ENCODE measurements around the gene PTGDS. TPM values are rescaled to one million over a fixed set of nuclear protein-coding genes. Genes with fewer than 3 reads are reported as not detected.

The PTGDS gene
- total RNA-seq, 1 experiment from 2014 or later: 3.6 TPM

DNA sequence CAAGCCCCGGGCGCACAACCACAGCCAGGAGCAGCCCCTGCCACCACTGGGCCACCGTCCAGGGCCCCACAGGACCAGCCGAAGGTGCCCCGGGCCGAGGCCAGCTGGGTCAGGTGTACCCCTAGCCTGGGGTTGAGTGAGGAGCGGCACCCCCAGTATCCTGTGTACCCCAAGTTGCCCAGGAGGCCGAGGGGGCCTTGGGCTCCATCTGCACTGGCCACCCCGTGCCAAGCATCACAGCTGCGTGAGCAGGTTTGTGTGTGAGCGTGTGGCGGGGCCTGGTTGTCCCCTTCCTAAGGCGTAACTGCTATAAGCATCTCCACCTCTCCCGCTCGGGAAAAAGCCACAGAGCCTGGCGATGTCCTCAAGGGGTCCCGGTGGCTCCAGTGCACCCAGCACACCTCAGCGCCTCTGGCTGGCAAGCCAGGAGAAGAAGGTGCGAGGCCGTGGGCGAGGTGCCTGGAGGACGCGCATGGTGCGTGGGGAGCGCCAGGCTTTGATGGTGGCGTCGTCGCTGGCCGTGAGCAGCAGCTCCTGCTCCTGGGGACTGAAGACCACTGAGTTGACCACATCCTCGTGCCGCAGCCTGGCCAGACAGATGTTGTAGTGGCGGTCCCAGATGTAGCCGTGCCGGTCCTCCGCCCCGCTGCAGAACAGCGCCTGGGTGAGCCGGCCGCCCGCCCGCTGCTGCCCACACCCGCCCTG, 36.6 kb upstream of the PTGDS start:
- Histone ChIP-seq H3K79me1 (ENCODE audit: insufficient read depth, low read depth, low read length, poor library complexity, severe bottlenecking) (no peaks in the 10 kb centered on the region), H3K4me1 (ENCODE audit: insufficient read depth, low read length) (no peaks in the 10 kb centered on the region), H2AFZ (ENCODE audit: low read length) (no peak overlapping the region), H3K18ac (ENCODE audit: insufficient read length, low read depth, low read length) (no peak overlapping the region), H2BK5ac (ENCODE audit: insufficient read length, low read length) (no peak overlapping the region), H4K8ac (replicated peaks; ENCODE audit: insufficient read length, low read depth, low read length) (no peak overlapping the region), H3K9ac (ENCODE audit: extremely low read depth, insufficient read length, low read length) (no peak overlapping the region), H4K91ac (ENCODE audit: insufficient read length, low read depth, low read length) (no peak overlapping the region), H3K79me2 (ENCODE audit: insufficient read depth, low read length) (no peaks in the 10 kb centered on the region), H3K4me2 (ENCODE audit: insufficient read depth, insufficient read length, low read length) (no peak overlapping the region), H4K5ac (ENCODE audit: insufficient read length, low read depth, low read length) (no peak overlapping the region), H3K23ac (ENCODE audit: insufficient read length, low read depth, low read length) (no peak overlapping the region), H2BK15ac (ENCODE audit: low read depth, low read length) (no peak overlapping the region), H3K9me3 (ENCODE audit: control insufficient read depth, low read depth, low read length) (no peaks in the 10 kb centered on the region), H3K4ac (ENCODE audit: low read depth, low read length) (no peak overlapping the region), H3K14ac (ENCODE audit: insufficient read depth, low read length) (no peak overlapping the region), H3K56ac (ENCODE audit: insufficient read length, low read depth, low read length) (no peak overlapping the region), H3K23me2 (ENCODE audit: insufficient read length, low read depth, low read length, poor library complexity, severe bottlenecking) (peaks cover 3% of the 10 kb centered on the region), H2AK5ac (ENCODE audit: insufficient read length, low read length) (no peak overlapping the region), H3K27me3 (ENCODE audit: insufficient read depth, low read length) (no peaks in the 10 kb centered on the region), H3T11ph (ENCODE audit: low read length) (no peak overlapping the region), H2BK20ac (ENCODE audit: low read depth, low read length, poor library complexity, severe bottlenecking) (no peak overlapping the region), H2BK12ac (ENCODE audit: insufficient read length, low read depth, low read length) (no peak overlapping the region), H4K20me1 (ENCODE audit: control insufficient read depth, insufficient read depth, insufficient read length) (no peaks in the 10 kb centered on the region), H2BK120ac (ENCODE audit: low read depth, low read length, poor library complexity, severe bottlenecking) (no peak overlapping the region), H3K27ac (ENCODE audit: insufficient read length, low read depth, low read length) (no peak overlapping the region)
- Mint-ChIP-seq H3K27me3 (ENCODE audit: low read depth) (peaks cover 3% of the 10 kb centered on the region; the same call in 1 of the 2 replicates), H3K4me3 (no peak overlapping the region), H3K4me1 (peaks cover 8 to 11% of the 10 kb centered on the region in 2 experiments), H3K36me3 (ENCODE audit: insufficient read depth in 1 of 3, low read depth in 3 of 3) (peaks cover 2 to 58% (median 38%) of the 10 kb centered on the region in 3 experiments; a peak in 5 of 7 replicates), H3K27ac (no peak overlapping the region), H3K9me3 (no peaks in the 10 kb centered on the region)
- TF ChIP-seq CTCF (conservative IDR thresholded peaks at IDR 0.05): no peak
- DNase-seq: no peak
- no CpG with 5 or more reads among the region's 42 CpGs for WGBS (ENCODE audit: extremely low coverage, insufficient read length, low lambda C conversion rate)
